ENCODE measurements around the gene DKC1.

GRCh38 chrX:154780968-154781367 is 18.3 kb downstream of the DKC1 start:
- TF ChIP-seq, protein P1, sequence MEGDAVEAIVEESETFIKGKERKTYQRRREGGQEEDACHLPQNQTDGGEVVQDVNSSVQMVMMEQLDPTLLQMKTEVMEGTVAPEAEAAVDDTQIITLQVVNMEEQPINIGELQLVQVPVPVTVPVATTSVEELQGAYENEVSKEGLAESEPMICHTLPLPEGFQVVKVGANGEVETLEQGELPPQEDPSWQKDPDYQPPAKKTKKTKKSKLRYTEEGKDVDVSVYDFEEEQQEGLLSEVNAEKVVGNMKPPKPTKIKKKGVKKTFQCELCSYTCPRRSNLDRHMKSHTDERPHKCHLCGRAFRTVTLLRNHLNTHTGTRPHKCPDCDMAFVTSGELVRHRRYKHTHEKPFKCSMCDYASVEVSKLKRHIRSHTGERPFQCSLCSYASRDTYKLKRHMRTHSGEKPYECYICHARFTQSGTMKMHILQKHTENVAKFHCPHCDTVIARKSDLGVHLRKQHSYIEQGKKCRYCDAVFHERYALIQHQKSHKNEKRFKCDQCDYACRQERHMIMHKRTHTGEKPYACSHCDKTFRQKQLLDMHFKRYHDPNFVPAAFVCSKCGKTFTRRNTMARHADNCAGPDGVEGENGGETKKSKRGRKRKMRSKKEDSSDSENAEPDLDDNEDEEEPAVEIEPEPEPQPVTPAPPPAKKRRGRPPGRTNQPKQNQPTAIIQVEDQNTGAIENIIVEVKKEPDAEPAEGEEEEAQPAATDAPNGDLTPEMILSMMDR (conservative IDR thresholded peaks at IDR 0.05; ENCODE audit: low read depth in 2 of 2): no peak
- TF ChIP-seq POLR2AphosphoS5 (IDR thresholded peaks at IDR 0.05; ENCODE audit: low read depth) (no peak), CREB1 (CRISPR knock-in tag; IDR thresholded peaks at IDR 0.05; ENCODE audit: low read depth) (no peak), EZH2 (IDR thresholded peaks at IDR 0.05; ENCODE audit: low read depth, unreplicated experiment) (no peak), NANOG (IDR thresholded peaks at IDR 0.05; ENCODE audit: borderline replicate concordance) (no peak), EZH2phosphoT487 (IDR thresholded peaks at IDR 0.05; ENCODE audit: unreplicated experiment) (no peak), JUNB (IDR thresholded peaks at IDR 0.05; ENCODE audit: unreplicated experiment) (no peak), ZNF331 (CRISPR knock-in tag; IDR thresholded peaks at IDR 0.05; ENCODE audit: low read depth) (no peak), ETS1 (IDR thresholded peaks at IDR 0.05) (no peak), ZNF462 (CRISPR knock-in tag; IDR thresholded peaks at IDR 0.05) (no peak), STAT1 (IDR thresholded peaks at IDR 0.05; ENCODE audit: unreplicated experiment) (no peak), ZNF114 (CRISPR knock-in tag; IDR thresholded peaks at IDR 0.05) (no peak)
- TF ChIP-seq, protein P2, sequence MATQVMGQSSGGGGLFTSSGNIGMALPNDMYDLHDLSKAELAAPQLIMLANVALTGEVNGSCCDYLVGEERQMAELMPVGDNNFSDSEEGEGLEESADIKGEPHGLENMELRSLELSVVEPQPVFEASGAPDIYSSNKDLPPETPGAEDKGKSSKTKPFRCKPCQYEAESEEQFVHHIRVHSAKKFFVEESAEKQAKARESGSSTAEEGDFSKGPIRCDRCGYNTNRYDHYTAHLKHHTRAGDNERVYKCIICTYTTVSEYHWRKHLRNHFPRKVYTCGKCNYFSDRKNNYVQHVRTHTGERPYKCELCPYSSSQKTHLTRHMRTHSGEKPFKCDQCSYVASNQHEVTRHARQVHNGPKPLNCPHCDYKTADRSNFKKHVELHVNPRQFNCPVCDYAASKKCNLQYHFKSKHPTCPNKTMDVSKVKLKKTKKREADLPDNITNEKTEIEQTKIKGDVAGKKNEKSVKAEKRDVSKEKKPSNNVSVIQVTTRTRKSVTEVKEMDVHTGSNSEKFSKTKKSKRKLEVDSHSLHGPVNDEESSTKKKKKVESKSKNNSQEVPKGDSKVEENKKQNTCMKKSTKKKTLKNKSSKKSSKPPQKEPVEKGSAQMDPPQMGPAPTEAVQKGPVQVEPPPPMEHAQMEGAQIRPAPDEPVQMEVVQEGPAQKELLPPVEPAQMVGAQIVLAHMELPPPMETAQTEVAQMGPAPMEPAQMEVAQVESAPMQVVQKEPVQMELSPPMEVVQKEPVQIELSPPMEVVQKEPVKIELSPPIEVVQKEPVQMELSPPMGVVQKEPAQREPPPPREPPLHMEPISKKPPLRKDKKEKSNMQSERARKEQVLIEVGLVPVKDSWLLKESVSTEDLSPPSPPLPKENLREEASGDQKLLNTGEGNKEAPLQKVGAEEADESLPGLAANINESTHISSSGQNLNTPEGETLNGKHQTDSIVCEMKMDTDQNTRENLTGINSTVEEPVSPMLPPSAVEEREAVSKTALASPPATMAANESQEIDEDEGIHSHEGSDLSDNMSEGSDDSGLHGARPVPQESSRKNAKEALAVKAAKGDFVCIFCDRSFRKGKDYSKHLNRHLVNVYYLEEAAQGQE (IDR thresholded peaks at IDR 0.05; ENCODE audit: unreplicated experiment): no peak

All from GM23338 (cell line).